GM06990 (cell line): ENCODE data around the gene ZNF566.

ENCODE experiments used
- DNase-seq: peaks from one replicate; pipeline ENCODE4 v3.0.0-alpha.2; 2011; ENCODE audit not compliant: insufficient read length; ENCODE audit errors: extremely low read depth
- H3K27me3 ChIP-seq: replicated peaks from 2 replicates; pipeline ENCODE4 v1.6.0; 2011; ENCODE audit warnings: low read length; ENCODE audit not compliant: control insufficient read depth, insufficient read depth
- H3K36me3 ChIP-seq: 2 replicates; pipeline ENCODE4 v1.5.1; 2011; ENCODE audit warnings: low read length; ENCODE audit not compliant: control insufficient read depth, insufficient read depth
- H3K4me3 ChIP-seq: replicated peaks from 2 replicates; pipeline ENCODE4 v1.5.1; 2011; ENCODE audit warnings: low read depth, mild to moderate bottlenecking, control low read depth, low read length
- CTCF ChIP-seq: IDR thresholded peaks from 2 replicates; pipeline ENCODE4 v1.5.1; 2011; ENCODE audit warnings: low read length, control low read depth, mild to moderate bottlenecking, inconsistent platforms; ENCODE audit not compliant: insufficient read depth, poor library complexity, severe bottlenecking

Gene ZNF566

GRCh38 chr19:36489118-36489919 is at the start of gene ZNF566:
ZNF566 (minus strand) TSS chr19:36489561; CDS start chr19:36476557, 13,004 bp downstream.
- TF ChIP-seq CTCF, result peak; percentile 13
- DNase-seq, result peak; percentile 94
- Histone ChIP-seq H3K36me3 (no peaks in the 10 kb centered on the region), H3K27me3 (no peaks in the 10 kb centered on the region), H3K4me3 (peak within 1 kb of the TSS; percentile 97)

GRCh38 chr19:36528921-36529518 is 39.7 kb upstream of the ZNF566 start:
- H3K27me3 ChIP-seq, result no peaks in the 10 kb centered on the region
- no peak for DNase-seq
- peak overlapping the region; percentile 99 for H3K4me3 ChIP-seq
- TF ChIP-seq CTCF, result no peak
- H3K36me3 ChIP-seq, result peaks cover 3% of the 10 kb centered on the region

- TF ChIP-seq CTCF, result no peak
Observed at GRCh38 chr19:36528194-36528920, 39.0 kb upstream of the ZNF566 start, which contains the start of gene ZNF260. ZNF260 (minus strand) TSS chr19:36528271; CDS start chr19:36515238, 13,033 bp downstream.

GRCh38 chr19:36527873-36528193 is 38.5 kb upstream of the ZNF566 start:
- DNase-seq, result no peak
- peaks cover 6% of the 10 kb centered on the region for H3K36me3 ChIP-seq
- H3K4me3 ChIP-seq, result peak overlapping the region; percentile 99
- H3K27me3 ChIP-seq, result no peaks in the 10 kb centered on the region
- no peak for TF ChIP-seq CTCF

More at GRCh38 chr19:36528194-36528920, 39.0 kb upstream of the ZNF566 start, which contains the start of gene ZNF260:
- peak; percentile 94 for DNase-seq
- Histone ChIP-seq H3K4me3 (peak within 1 kb of the TSS; percentile 99), H3K27me3 (no peaks in the 10 kb centered on the region), H3K36me3 (peaks cover 3% of the 10 kb centered on the region)

GRCh38 chr19:36527341-36527740 is 38.0 kb upstream of the ZNF566 start:
- TF ChIP-seq CTCF, result no peak
- DNase-seq, result peak; percentile 13
- H3K4me3 ChIP-seq, result peak overlapping the region; percentile 99
- no peaks in the 10 kb centered on the region for H3K27me3 ChIP-seq
- H3K36me3 ChIP-seq, result peaks cover 6% of the 10 kb centered on the region
